PC-9 (cell line): ENCODE measurements around the gene TRIM31. TPM values are rescaled to one million over a fixed set of nuclear protein-coding genes. Genes with fewer than 3 reads are reported as not detected.
"Not testable (repeated sequence)": the region's sequence is repeated elsewhere in the genome, so short reads cannot be mapped to it uniquely, and the experiment has no call there.

ENCODE experiments used
- BruUV-seq: library from RNA; stranded (reverse); fragments of 400-500 nt; replicated peaks from 2 replicates; lab custom pipeline; 2021; lab: Mats Ljungman, UMichigan
- CTCF ChIA-PET: fragments of 300-600 bp; sonication (Branson Sonifier 250); formaldehyde crosslinking; loops from one replicate; lab custom pipeline; 2022; ENCODE audit warnings: antibody characterized with exemption; lab: Charles Lee
- POLR2A ChIA-PET: fragments of 300-600 bp; sonication (Branson Sonifier 250); formaldehyde crosslinking; loops from one replicate; lab custom pipeline; 2022; ENCODE audit warnings: antibody characterized with exemption; ENCODE audit not compliant: unreplicated experiment; lab: Charles Lee
- DNase-seq, 2 experiments: peaks; one replicate each; pipeline versions ENCODE4 v3.0.0 to v3.0.0-alpha.2; 2015 to 2022; ENCODE audit warnings: mixed read lengths in 1 of 2
- H2AFZ ChIP-seq: fragments of 200-600 bp; sonication (generic); 2 replicates; pipeline ENCODE4 v1.8.1; 2017; ENCODE audit warnings: antibody characterized with exemption
- H3F3A ChIP-seq: fragments of 200-600 bp; sonication (generic); 2 replicates; pipeline ENCODE4 v1.8.1; 2017; ENCODE audit warnings: antibody characterized with exemption, mild to moderate bottlenecking, low read depth; ENCODE audit not compliant: insufficient read depth
- H3K27ac ChIP-seq: fragments of 200-600 bp; sonication (generic); 2 replicates; pipeline ENCODE4 v1.6.1; 2016; ENCODE audit warnings: mixed run types
- H3K27me3 ChIP-seq: fragments of 200-600 bp; sonication (generic); 2 replicates; pipeline ENCODE4 v1.6.1; 2016; ENCODE audit warnings: low read depth, mixed run types; ENCODE audit not compliant: insufficient read depth
- H3K36me3 ChIP-seq: fragments of 200-600 bp; sonication (generic); 2 replicates; pipeline ENCODE4 v1.6.1; 2016; ENCODE audit warnings: low read depth, mixed run types
- H3K4me1 ChIP-seq: fragments of 200-600 bp; sonication (generic); replicated peaks from 2 replicates; pipeline ENCODE4 v1.6.1; 2016; ENCODE audit warnings: mixed run types; ENCODE audit not compliant: insufficient read depth
- H3K4me2 ChIP-seq: fragments of 200-600 bp; sonication (generic); 2 replicates; pipeline ENCODE4 v1.6.1; 2017; ENCODE audit warnings: mixed run types
- H3K4me3 ChIP-seq: fragments of 200-600 bp; sonication (generic); 2 replicates; pipeline ENCODE4 v1.6.1; 2016; ENCODE audit warnings: mixed run types
- H3K79me2 ChIP-seq: fragments of 200-600 bp; sonication (generic); 2 replicates; pipeline ENCODE4 v1.6.1; 2017; ENCODE audit warnings: low read depth, mixed run types
- H3K9me2 ChIP-seq: fragments of 200-600 bp; sonication (generic); 2 replicates; pipeline ENCODE4 v1.8.1; 2017; ENCODE audit warnings: mild to moderate bottlenecking; ENCODE audit not compliant: insufficient read depth
- H3K9me3 ChIP-seq: fragments of 200-600 bp; sonication (generic); 2 replicates; pipeline ENCODE4 v1.8.1; 2016; ENCODE audit warnings: low read depth; ENCODE audit not compliant: insufficient read depth
- H4K20me1 ChIP-seq: fragments of 200-600 bp; sonication (generic); 2 replicates; pipeline ENCODE4 v1.8.1; 2017; ENCODE audit not compliant: insufficient read depth
- CTCF ChIP-seq: fragments of 200-600 bp; sonication (generic); conservative IDR thresholded peaks from 2 replicates; pipeline ENCODE4 v1.6.1; 2017; ENCODE audit warnings: mixed run types, antibody characterized with exemption, mild to moderate bottlenecking, moderate library complexity
- EZH2 ChIP-seq: fragments of 200-600 bp; sonication (generic); IDR thresholded peaks from 2 replicates; pipeline ENCODE4 v1.8.0; 2017; ENCODE audit warnings: antibody characterized with exemption, low read depth
- intact Hi-C: fragments of 100-400 bp; cut with micrococcal nuclease; formaldehyde crosslinking; loops from one replicate; pipeline ENCODE4 v1.10.0; 2022; ENCODE audit not compliant: unreplicated experiment
- total RNA-seq: library from RNA; stranded (reverse); gene quantifications from 2 replicates; pipeline ENCODE4 v1.2.3, GENCODE V29; 2021

The TRIM31 gene
- total RNA-seq, 1 experiment from 2014 or later = not detected

GRCh38 chr6:30144811-30145210 is 31.9 kb upstream of the TRIM31 start:
- Histone ChIP-seq H3K36me3 (no peaks in the 10 kb centered on the region), H2AFZ (no peak overlapping the region), H3K79me2 (no peaks in the 10 kb centered on the region), H3K27me3 (no peaks in the 10 kb centered on the region), H3K4me3 (no peak overlapping the region), H3K9me3 (no peaks in the 10 kb centered on the region), H3F3A (no peaks in the 10 kb centered on the region), H4K20me1 (no peaks in the 10 kb centered on the region), H3K4me1 (no peaks in the 10 kb centered on the region), H3K27ac (no peak overlapping the region), H3K4me2 (no peak overlapping the region), H3K9me2 (no peaks in the 10 kb centered on the region)
- CTCF ChIA-PET = no interaction called here
- no peak for TF ChIP-seq EZH2
- TF ChIP-seq CTCF = no peak
- intact Hi-C loops = no loop called here
- no peak for DNase-seq
- POLR2A ChIA-PET = interaction anchor here (0.9 kb wide), 1 partner anchor 795 kb away, joined by 6 read pairs; no protein-coding TSS in a partner anchor
- no TSS peak for BruUV-seq

- Histone ChIP-seq H3K4me1 (no peaks in the 10 kb centered on the region), H3K9me3 (no peaks in the 10 kb centered on the region), H3K4me2 (no peak overlapping the region), H3F3A (no peaks in the 10 kb centered on the region), H3K4me3 (no peak overlapping the region), H3K79me2 (no peaks in the 10 kb centered on the region), H2AFZ (no peak overlapping the region), H3K27me3 (no peaks in the 10 kb centered on the region), H3K27ac (no peak overlapping the region), H3K9me2 (no peaks in the 10 kb centered on the region), H3K36me3 (no peaks in the 10 kb centered on the region), H4K20me1 (no peaks in the 10 kb centered on the region)
- TF ChIP-seq CTCF (no peak), EZH2 (no peak)
- ChIA-PET CTCF (no interaction called here), POLR2A (interaction anchor here (0.6 to 0.9 kb wide), 2 partner anchors 37 to 796 kb away, joined by 3 to 6 read pairs; no protein-coding TSS in a partner anchor)
- no peak for DNase-seq
- intact Hi-C loops = no loop called here
- BruUV-seq = no TSS peak
Measured at GRCh38 chr6:30143780-30144179, 30.9 kb upstream of the TRIM31 start.

- Histone ChIP-seq H3F3A (no peaks in the 10 kb centered on the region), H3K9me2 (no peaks in the 10 kb centered on the region), H3K4me3 (no peak overlapping the region), H2AFZ (no peak overlapping the region), H3K27me3 (no peaks in the 10 kb centered on the region), H3K4me2 (no peak overlapping the region), H4K20me1 (no peaks in the 10 kb centered on the region), H3K27ac (no peak overlapping the region), H3K9me3 (no peaks in the 10 kb centered on the region), H3K36me3 (no peaks in the 10 kb centered on the region), H3K79me2 (no peaks in the 10 kb centered on the region), H3K4me1 (no peaks in the 10 kb centered on the region)
- intact Hi-C loops = no loop called here
- TF ChIP-seq EZH2 (no peak), CTCF (no peak)
- DNase-seq = no peak
- ChIA-PET CTCF (no interaction called here), POLR2A (interaction anchor here (0.6 kb wide), 2 partner anchors 13 to 126 kb away, joined by 5 to 6 read pairs; no protein-coding TSS in a partner anchor)
- no TSS peak for BruUV-seq
Measured at GRCh38 chr6:30142665-30143064, 29.8 kb upstream of the TRIM31 start.

- H3K4me1 ChIP-seq, H3K27ac ChIP-seq, H3K79me2 ChIP-seq, H3K36me3 ChIP-seq, H3K9me3 ChIP-seq, H3K4me3 ChIP-seq, DNase-seq, H3K9me2 ChIP-seq, intact Hi-C loops, H4K20me1 ChIP-seq, H3F3A ChIP-seq, POLR2A ChIA-PET, H3K4me2 ChIP-seq, CTCF ChIA-PET, H2AFZ ChIP-seq, BruUV-seq, H3K27me3 ChIP-seq: not testable (repeated sequence)
Measured at GRCh38 chr6:30140240-30140639, 27.4 kb upstream of the TRIM31 start.
